LNCAP (cell line): ENCODE results near the gene AFG1L.

ENCODE experiments used
- CTCF ChIP-seq: fragments of 450-650 bp; IDR thresholded peaks from 2 replicates; pipeline ENCODE4 v1.5.1; 2017; ENCODE audit warnings: mild to moderate bottlenecking

Gene AFG1L

GRCh38 chr6:108368431-108369030 lies 73.7 kb downstream of the AFG1L start:
- no peak for TF ChIP-seq CTCF

- no peak for TF ChIP-seq CTCF
These were observed 86.0 kb downstream of the AFG1L start for GRCh38 chr6:108380876-108381275.

- TF ChIP-seq CTCF: no peak
These were observed 89.1 kb downstream of the AFG1L start for GRCh38 chr6:108383981-108384380.

GRCh38 chr6:108395297-108395696 lies 100.4 kb downstream of the AFG1L start:
- no peak for TF ChIP-seq CTCF

GRCh38 chr6:108403236-108403635 lies 108.4 kb downstream of the AFG1L start:
- TF ChIP-seq CTCF: no peak

- TF ChIP-seq CTCF: no peak
These were observed 112.1 kb downstream of the AFG1L start for GRCh38 chr6:108406943-108407342.

- no peak for TF ChIP-seq CTCF
These were observed 113.3 kb downstream of the AFG1L start for GRCh38 chr6:108407904-108408827.
